Right atrium auricular region (tissue), 2 donors: ENCODE results near the gene LYL1. TPM values are rescaled to one million over a fixed set of nuclear protein-coding genes. Genes with fewer than 3 reads are reported as not detected.

Source experiments
- DNase-seq: peaks from one replicate; pipeline ENCODE4 v3.0.0-alpha.2; 2019; ENCODE audit warnings: low spot score
- H3K27ac ChIP-seq, 2 donors: fragments of 200-600 bp; sonication (generic); 1 replicate in 1 of 2; 2 replicates in 1 of 2; pipeline ENCODE4 v1.5.1; 2016 to 2019
- H3K27me3 ChIP-seq, 2 donors: fragments of 200-600 bp; sonication (generic); one replicate each; pipeline versions ENCODE4 v1.5.1 to v1.6.0; 2017 to 2019
- H3K36me3 ChIP-seq: fragments of 200-600 bp; sonication (generic); one replicate; pipeline ENCODE4 v1.5.1; 2016
- H3K4me1 ChIP-seq, 2 donors: fragments of 200-600 bp; sonication (generic); one replicate each; pipeline versions ENCODE4 v1.5.1 to v1.6.0; 2017 to 2019
- H3K4me3 ChIP-seq, 2 donors: fragments of 200-600 bp; sonication (generic); 1 replicate in 1 of 2; 2 replicates in 1 of 2; pipeline ENCODE4 v1.5.1; 2017 to 2019; ENCODE audit warnings: mild to moderate bottlenecking in 1 of 2, moderate library complexity in 1 of 2
- H3K9me3 ChIP-seq, 2 donors: fragments of 200-600 bp; sonication (generic); one replicate each; pipeline ENCODE4 v1.5.1; 2019
- total RNA-seq, 2 donors: library from RNA; depleted of rRNA; stranded (reverse); fragments of >200 nt; gene quantifications; one replicate each; pipeline ENCODE4 v1.1.0, GENCODE V29; 2016
- TF ChIP-seq, protein P1 (sequence below), 2 donors: fragments of 200-600 bp; sonication (generic); IDR thresholded peaks; one replicate each; pipeline ENCODE4 v1.5.1; 2019; ENCODE audit warnings: antibody characterized with exemption in 2 of 2

Gene LYL1
- total RNA-seq, 2 donors from 2014 or later = 10.2 to 15.3 TPM

GRCh38 chr19:13090511-13091231, 12.0 kb downstream of the LYL1 start:
- no peaks in the 10 kb centered on the region for H3K27me3 ChIP-seq
- no peak overlapping the region for H3K4me3 ChIP-seq
- H3K4me1 ChIP-seq = peaks cover 0 to 72% of the 10 kb centered on the region in 2 donors
- no peaks in the 10 kb centered on the region for H3K9me3 ChIP-seq
- no peak for DNase-seq
- TF ChIP-seq, protein P1, sequence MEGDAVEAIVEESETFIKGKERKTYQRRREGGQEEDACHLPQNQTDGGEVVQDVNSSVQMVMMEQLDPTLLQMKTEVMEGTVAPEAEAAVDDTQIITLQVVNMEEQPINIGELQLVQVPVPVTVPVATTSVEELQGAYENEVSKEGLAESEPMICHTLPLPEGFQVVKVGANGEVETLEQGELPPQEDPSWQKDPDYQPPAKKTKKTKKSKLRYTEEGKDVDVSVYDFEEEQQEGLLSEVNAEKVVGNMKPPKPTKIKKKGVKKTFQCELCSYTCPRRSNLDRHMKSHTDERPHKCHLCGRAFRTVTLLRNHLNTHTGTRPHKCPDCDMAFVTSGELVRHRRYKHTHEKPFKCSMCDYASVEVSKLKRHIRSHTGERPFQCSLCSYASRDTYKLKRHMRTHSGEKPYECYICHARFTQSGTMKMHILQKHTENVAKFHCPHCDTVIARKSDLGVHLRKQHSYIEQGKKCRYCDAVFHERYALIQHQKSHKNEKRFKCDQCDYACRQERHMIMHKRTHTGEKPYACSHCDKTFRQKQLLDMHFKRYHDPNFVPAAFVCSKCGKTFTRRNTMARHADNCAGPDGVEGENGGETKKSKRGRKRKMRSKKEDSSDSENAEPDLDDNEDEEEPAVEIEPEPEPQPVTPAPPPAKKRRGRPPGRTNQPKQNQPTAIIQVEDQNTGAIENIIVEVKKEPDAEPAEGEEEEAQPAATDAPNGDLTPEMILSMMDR (IDR thresholded peaks at IDR 0.05) = no peak
- H3K36me3 ChIP-seq = peaks cover 20% of the 10 kb centered on the region
- peak overlapping the region; percentile 67 to 85 for H3K27ac ChIP-seq

- Histone ChIP-seq H3K36me3 (peaks cover 15% of the 10 kb centered on the region), H3K4me1 (peaks cover 0 to 72% of the 10 kb centered on the region in 2 donors), H3K27me3 (no peaks in the 10 kb centered on the region), H3K27ac (peak overlapping the region; percentile 67 to 85), H3K9me3 (no peaks in the 10 kb centered on the region), H3K4me3 (no peak overlapping the region)
- DNase-seq = no peak
- TF ChIP-seq, protein P1 (IDR thresholded peaks at IDR 0.05) = no peak
Measured at GRCh38 chr19:13089857-13090507, 12.7 kb downstream of the LYL1 start.

GRCh38 chr19:13089139-13089856, 13.4 kb downstream of the LYL1 start:
- H3K36me3 ChIP-seq = peaks cover 15% of the 10 kb centered on the region
- H3K4me3 ChIP-seq = no peak overlapping the region
- peak overlapping the region; percentile 67 to 85 for H3K27ac ChIP-seq
- peaks cover 0 to 69% of the 10 kb centered on the region in 2 donors for H3K4me1 ChIP-seq
- DNase-seq = no peak
- H3K9me3 ChIP-seq = no peaks in the 10 kb centered on the region
- H3K27me3 ChIP-seq = no peaks in the 10 kb centered on the region
- TF ChIP-seq, protein P1 (IDR thresholded peaks at IDR 0.05) = peak in 1 of 2 donors; percentile 13

- H3K9me3 ChIP-seq = no peaks in the 10 kb centered on the region
- H3K36me3 ChIP-seq = peaks cover 15% of the 10 kb centered on the region
- no peak overlapping the region for H3K4me3 ChIP-seq
- peak overlapping the region in 1 of 2 donors; percentile 85 for H3K27ac ChIP-seq
- no peak for DNase-seq
- no peaks in the 10 kb centered on the region for H3K27me3 ChIP-seq
- TF ChIP-seq, protein P1 (IDR thresholded peaks at IDR 0.05) = no peak
- peaks cover 0 to 68% of the 10 kb centered on the region in 2 donors for H3K4me1 ChIP-seq
Measured at GRCh38 chr19:13087795-13088537, 14.7 kb downstream of the LYL1 start.

DNA sequence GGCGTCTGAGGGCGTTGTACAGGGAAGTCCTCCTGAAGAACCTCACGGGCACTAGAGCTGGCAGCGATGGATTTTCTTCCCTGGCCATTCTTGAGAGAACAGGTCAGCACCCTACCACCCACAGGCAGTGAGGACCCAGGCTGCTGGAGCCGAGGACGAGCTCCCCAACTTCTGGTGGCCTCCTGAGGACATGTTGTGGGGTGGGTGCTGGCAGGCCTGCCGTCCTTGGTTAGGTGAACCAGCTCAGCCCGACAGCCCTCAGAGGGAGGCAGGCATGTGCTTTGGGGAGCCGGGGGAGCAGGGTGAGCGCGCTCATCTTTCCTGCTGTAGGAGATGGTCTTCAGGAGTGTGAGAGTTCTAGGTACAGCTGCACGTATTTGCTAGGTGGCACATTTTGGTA, 15.4 kb downstream of the LYL1 start:
- H3K27me3 ChIP-seq = no peaks in the 10 kb centered on the region

More for the DNA sequence above, 15.4 kb downstream of the LYL1 start:
- no peak for DNase-seq
- Histone ChIP-seq H3K4me3 (no peak overlapping the region), H3K9me3 (no peaks in the 10 kb centered on the region), H3K36me3 (peaks cover 15% of the 10 kb centered on the region), H3K4me1 (peaks cover 0 to 67% of the 10 kb centered on the region in 2 donors), H3K27ac (no peak overlapping the region)
- TF ChIP-seq, protein P1 (IDR thresholded peaks at IDR 0.05) = no peak
